OCI-LY1 (cell line): ENCODE measurements around the gene ZNF575.

Experiments used
- EZH2 ChIP-seq: fragments of 200-600 bp; sonication (generic), shearing (Covaris generic); IDR thresholded peaks from 2 replicates; pipeline ENCODE4 v1.8.0; 2017; ENCODE audit warnings: borderline replicate concordance, mixed run types, mild to moderate bottlenecking, antibody characterized with exemption, low read length, moderate library complexity, mixed read lengths
- TF ChIP-seq, protein P1 (sequence below): fragments of 200-600 bp; sonication (generic), shearing (Covaris generic); IDR thresholded peaks from 2 replicates; pipeline ENCODE4 v1.5.1; 2017; ENCODE audit warnings: mild to moderate bottlenecking, antibody characterized with exemption, low read length, moderate library complexity, mixed read lengths

DNA sequence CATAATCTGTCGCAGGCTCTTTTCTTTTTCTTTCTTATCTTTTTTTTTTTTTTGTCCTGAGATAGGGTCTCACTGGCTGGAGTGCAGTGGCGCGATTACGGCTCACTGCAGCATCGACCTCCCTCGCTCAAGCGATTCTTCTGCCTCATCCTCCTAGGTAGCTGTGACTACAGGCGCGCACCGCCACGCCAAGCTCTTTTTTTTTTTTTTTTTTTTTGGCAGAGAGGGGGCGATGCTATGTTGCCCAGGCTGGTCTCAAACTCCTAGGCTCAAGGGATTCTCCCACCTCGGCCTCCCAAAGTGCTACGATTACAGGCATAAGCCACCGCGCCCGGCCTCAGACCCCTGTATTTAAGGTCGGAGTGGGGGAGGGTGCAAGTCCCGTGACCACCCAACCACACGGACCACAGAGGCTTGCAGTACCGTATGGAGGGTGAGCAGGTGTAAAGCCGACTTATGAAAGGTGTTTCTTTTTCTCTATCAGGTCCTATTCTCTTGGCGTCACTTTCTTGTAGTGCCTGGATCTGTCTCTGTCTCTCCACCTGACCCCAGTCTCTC, 30.5 kb upstream of the ZNF575 start:
- TF ChIP-seq, protein P1, sequence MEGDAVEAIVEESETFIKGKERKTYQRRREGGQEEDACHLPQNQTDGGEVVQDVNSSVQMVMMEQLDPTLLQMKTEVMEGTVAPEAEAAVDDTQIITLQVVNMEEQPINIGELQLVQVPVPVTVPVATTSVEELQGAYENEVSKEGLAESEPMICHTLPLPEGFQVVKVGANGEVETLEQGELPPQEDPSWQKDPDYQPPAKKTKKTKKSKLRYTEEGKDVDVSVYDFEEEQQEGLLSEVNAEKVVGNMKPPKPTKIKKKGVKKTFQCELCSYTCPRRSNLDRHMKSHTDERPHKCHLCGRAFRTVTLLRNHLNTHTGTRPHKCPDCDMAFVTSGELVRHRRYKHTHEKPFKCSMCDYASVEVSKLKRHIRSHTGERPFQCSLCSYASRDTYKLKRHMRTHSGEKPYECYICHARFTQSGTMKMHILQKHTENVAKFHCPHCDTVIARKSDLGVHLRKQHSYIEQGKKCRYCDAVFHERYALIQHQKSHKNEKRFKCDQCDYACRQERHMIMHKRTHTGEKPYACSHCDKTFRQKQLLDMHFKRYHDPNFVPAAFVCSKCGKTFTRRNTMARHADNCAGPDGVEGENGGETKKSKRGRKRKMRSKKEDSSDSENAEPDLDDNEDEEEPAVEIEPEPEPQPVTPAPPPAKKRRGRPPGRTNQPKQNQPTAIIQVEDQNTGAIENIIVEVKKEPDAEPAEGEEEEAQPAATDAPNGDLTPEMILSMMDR = no peak
- TF ChIP-seq EZH2 = no peak
